HUES48 (cell line): Measurements from ENCODE around the gene THRB.

Experiments
- H3K27ac ChIP-seq: one replicate; pipeline ENCODE4 v1.7.0; 2013; ENCODE audit warnings: low read depth, low read length, inconsistent platforms
- H3K27me3 ChIP-seq: 2 replicates; pipeline ENCODE4 v1.6.1; 2013; ENCODE audit warnings: mild to moderate bottlenecking, low read length; ENCODE audit not compliant: control insufficient read depth, insufficient read depth
- H3K36me3 ChIP-seq: 2 replicates; pipeline ENCODE4 v1.6.1; 2013; ENCODE audit warnings: low read length; ENCODE audit not compliant: control insufficient read depth, insufficient read depth
- H3K4me1 ChIP-seq: 2 replicates; pipeline ENCODE4 v1.6.1; 2013; ENCODE audit warnings: mild to moderate bottlenecking, low read length; ENCODE audit not compliant: control insufficient read depth, insufficient read depth
- H3K4me3 ChIP-seq: 2 replicates; pipeline ENCODE4 v1.5.1; 2013; ENCODE audit warnings: mild to moderate bottlenecking, low read depth, low read length
- H3K9ac ChIP-seq: 2 replicates; pipeline ENCODE4 v1.6.1; 2013; ENCODE audit warnings: mild to moderate bottlenecking, low read depth, low read length, moderate library complexity
- H3K9me3 ChIP-seq: 2 replicates; pipeline ENCODE4 v1.6.1; 2013; ENCODE audit warnings: low read length; ENCODE audit not compliant: control insufficient read depth, insufficient read depth

Gene THRB

GRCh38 chr3:24129549-24129948 lies 365.1 kb downstream of the THRB start:
- H3K27me3 ChIP-seq: no peaks in the 10 kb centered on the region
- H3K27ac ChIP-seq: no peak overlapping the region
- no peaks in the 10 kb centered on the region for H3K36me3 ChIP-seq

DNA sequence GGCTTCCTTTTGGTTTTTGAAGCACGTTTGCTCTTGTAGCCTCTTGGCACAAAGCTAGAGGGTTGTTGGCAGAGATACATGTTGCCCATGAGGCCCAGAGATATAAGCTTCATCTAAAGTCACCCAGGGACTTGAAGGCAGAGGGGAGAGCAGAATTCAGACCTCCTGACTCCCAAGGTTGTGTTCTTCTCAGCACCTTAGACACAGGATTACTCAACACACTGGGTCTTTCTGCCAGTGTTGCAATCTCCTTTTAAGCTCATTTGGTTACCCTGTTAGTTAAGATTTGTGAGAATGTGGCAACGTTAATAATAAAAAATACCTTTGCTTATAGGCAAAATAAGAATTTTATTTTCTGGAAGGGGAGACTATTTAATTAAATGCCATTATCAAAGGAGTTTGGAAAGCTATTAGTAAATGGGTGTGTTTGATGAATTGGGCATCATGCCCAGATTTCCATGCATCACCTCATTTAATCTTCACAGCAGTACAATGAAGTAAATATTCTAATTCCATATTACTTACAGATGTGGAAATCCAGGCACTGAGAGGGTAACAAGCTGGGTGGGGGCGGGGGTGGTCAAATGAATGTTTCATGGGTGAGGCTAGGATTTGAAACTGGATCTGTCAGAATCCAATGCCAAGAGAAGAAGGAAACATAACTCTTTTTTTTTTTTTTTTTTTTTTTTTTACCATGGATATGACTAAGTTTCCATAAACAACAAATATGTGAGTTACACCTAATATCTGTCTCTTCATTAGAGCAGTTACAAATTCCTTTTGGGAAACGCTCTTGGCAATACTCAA lies 366.2 kb downstream of the THRB start:
- H3K9me3 ChIP-seq: no peaks in the 10 kb centered on the region
- no peaks in the 10 kb centered on the region for H3K36me3 ChIP-seq
- H3K9ac ChIP-seq: no peak overlapping the region
- H3K27ac ChIP-seq: no peak overlapping the region
- H3K4me1 ChIP-seq: no peaks in the 10 kb centered on the region
- no peak overlapping the region for H3K4me3 ChIP-seq
- no peaks in the 10 kb centered on the region for H3K27me3 ChIP-seq

More at GRCh38 chr3:24129549-24129948, 365.1 kb downstream of the THRB start:
- H3K4me1 ChIP-seq: no peaks in the 10 kb centered on the region
- H3K9ac ChIP-seq: no peak overlapping the region
- no peak overlapping the region for H3K4me3 ChIP-seq
- no peaks in the 10 kb centered on the region for H3K9me3 ChIP-seq

DNA sequence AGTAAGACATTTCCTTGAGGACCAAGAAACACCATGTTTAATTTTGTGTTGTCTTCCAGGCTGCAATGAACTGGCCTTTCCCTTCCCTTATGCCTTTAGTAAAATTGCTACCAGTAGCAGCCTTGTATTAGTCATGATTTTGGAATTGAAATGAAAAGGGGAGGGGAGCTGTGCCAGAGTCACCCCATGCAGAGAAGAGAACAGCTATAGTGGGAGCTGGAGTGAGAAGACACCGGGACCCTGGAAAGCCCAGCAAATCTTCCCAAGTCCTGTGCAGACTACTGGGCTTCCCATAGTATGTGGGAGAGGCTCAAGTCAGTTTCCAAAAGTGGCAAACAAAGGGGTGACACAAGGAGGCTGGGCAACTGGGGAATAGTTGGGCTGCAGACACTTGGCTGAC lies 371.1 kb downstream of the THRB start:
- H3K9ac ChIP-seq: no peak overlapping the region
- no peaks in the 10 kb centered on the region for H3K4me1 ChIP-seq
- no peaks in the 10 kb centered on the region for H3K9me3 ChIP-seq
- no peak overlapping the region for H3K27ac ChIP-seq
- no peaks in the 10 kb centered on the region for H3K36me3 ChIP-seq
- no peaks in the 10 kb centered on the region for H3K27me3 ChIP-seq
- no peak overlapping the region for H3K4me3 ChIP-seq

DNA sequence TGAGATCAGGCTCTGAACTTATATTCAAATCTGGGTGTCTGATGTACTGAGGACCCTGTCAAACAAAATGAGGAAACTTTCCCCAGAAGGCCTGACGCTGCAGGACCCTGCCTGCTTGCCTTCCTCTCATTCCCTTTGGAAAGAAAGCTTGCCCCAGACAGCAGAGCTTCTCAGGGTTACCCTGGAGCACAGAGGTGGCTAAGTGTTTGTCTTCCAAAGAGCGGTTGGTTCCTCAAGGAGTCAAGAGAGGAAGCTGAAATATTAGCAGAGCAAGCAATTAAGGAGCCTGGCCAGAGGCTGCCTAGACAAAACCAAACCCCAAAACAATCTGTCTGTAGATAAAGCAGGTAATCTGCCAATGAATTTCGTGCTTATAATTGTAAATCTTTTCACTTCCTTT lies 374.2 kb downstream of the THRB start:
- Histone ChIP-seq H3K4me3 (no peak overlapping the region), H3K36me3 (no peaks in the 10 kb centered on the region), H3K27me3 (no peaks in the 10 kb centered on the region), H3K4me1 (no peaks in the 10 kb centered on the region), H3K9ac (no peak overlapping the region), H3K27ac (no peak overlapping the region), H3K9me3 (no peaks in the 10 kb centered on the region)

DNA sequence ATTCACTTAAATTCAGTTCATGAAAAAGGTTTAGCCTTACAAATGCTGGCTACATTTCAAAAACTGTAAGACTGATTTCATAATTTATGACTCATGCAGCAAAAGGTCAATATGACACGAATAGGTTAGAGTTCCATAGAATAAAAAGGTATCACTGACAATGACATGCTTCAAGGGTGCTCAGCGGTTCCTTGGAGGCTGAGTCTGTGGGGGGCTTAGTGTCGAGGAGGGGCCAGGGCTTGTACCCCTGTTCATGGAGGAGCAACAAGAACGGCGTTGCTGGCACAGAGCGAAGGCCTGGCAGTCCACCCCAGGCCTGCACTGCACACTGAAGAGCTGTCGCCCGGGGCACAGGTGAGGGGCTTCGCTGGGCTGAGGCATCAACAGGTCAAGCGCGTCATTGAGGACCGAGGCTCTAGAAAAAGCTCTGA lies 375.3 kb downstream of the THRB start:
- no peaks in the 10 kb centered on the region for H3K4me1 ChIP-seq
- H3K4me3 ChIP-seq: no peak overlapping the region
- H3K36me3 ChIP-seq: no peaks in the 10 kb centered on the region
- H3K9me3 ChIP-seq: no peaks in the 10 kb centered on the region
- H3K9ac ChIP-seq: no peak overlapping the region
- H3K27ac ChIP-seq: no peak overlapping the region
- no peaks in the 10 kb centered on the region for H3K27me3 ChIP-seq

DNA sequence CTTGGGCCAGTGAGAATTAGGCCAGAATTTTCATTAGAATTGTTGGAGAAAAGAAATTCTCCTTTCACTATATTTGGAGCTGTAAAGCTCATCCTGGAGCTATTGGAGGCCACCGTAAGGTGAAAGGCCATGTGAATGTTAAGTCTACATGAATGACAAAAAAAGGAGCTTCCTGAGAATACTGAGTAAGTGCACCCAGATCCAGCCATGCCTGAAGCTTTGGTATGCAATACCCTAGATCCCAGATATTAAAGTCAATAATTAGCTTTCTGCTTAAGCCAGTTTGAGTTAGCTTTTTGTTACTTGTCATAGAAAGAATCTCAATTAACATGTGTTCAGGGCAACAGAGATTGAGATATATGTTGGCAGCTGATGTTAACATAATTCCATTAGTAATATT lies 377.1 kb downstream of the THRB start:
- H3K36me3 ChIP-seq: no peaks in the 10 kb centered on the region
- H3K4me3 ChIP-seq: no peak overlapping the region
- no peak overlapping the region for H3K9ac ChIP-seq
- no peak overlapping the region for H3K27ac ChIP-seq
- no peaks in the 10 kb centered on the region for H3K4me1 ChIP-seq
- no peaks in the 10 kb centered on the region for H3K27me3 ChIP-seq
- no peaks in the 10 kb centered on the region for H3K9me3 ChIP-seq

DNA sequence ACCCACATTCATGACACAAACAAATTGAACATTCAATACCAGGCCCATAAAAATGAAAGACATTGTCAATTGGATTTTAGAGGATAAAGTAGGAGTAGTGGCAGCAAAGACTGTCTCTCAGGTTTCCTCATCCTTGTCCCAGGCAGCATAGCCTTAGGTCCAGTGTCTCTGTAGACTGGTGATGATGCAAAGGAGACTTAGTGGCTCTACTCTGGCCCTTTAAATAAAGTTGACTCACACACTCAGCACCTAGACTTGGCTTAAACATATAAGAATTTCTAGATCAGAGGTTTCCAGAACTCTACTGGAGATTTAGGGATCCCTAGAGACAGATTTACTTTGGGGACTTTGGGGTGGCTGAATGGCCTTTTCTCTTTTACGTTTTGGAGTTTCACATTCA lies 382.9 kb downstream of the THRB start:
- Histone ChIP-seq H3K9ac (no peak overlapping the region), H3K27ac (no peak overlapping the region), H3K4me3 (no peak overlapping the region), H3K4me1 (no peaks in the 10 kb centered on the region), H3K9me3 (no peaks in the 10 kb centered on the region), H3K27me3 (no peaks in the 10 kb centered on the region), H3K36me3 (no peaks in the 10 kb centered on the region)

GRCh38 chr3:24110051-24110450 lies 384.6 kb downstream of the THRB start:
- H3K9ac ChIP-seq: no peak overlapping the region
- H3K4me3 ChIP-seq: no peak overlapping the region
- no peak overlapping the region for H3K27ac ChIP-seq

GRCh38 chr3:24101676-24102168 lies 392.9 kb downstream of the THRB start:
- Histone ChIP-seq H3K36me3 (no peaks in the 10 kb centered on the region), H3K4me3 (no peak overlapping the region), H3K9me3 (no peaks in the 10 kb centered on the region), H3K27ac (no peak overlapping the region), H3K27me3 (no peaks in the 10 kb centered on the region), H3K9ac (no peak overlapping the region), H3K4me1 (peaks cover 6% of the 10 kb centered on the region; the same call in 1 of the 2 replicates)

More at GRCh38 chr3:24110051-24110450, 384.6 kb downstream of the THRB start:
- H3K9me3 ChIP-seq: no peaks in the 10 kb centered on the region
- no peaks in the 10 kb centered on the region for H3K27me3 ChIP-seq
- H3K36me3 ChIP-seq: no peaks in the 10 kb centered on the region
- no peaks in the 10 kb centered on the region for H3K4me1 ChIP-seq

GRCh38 chr3:24100696-24101402 lies 393.8 kb downstream of the THRB start:
- no peaks in the 10 kb centered on the region for H3K36me3 ChIP-seq
- H3K9me3 ChIP-seq: no peaks in the 10 kb centered on the region
- no peak overlapping the region for H3K4me3 ChIP-seq
- H3K9ac ChIP-seq: no peak overlapping the region
- H3K27ac ChIP-seq: no peak overlapping the region
- H3K4me1 ChIP-seq: peaks cover 6% of the 10 kb centered on the region; the same call in 1 of the 2 replicates
- H3K27me3 ChIP-seq: no peaks in the 10 kb centered on the region

GRCh38 chr3:24096695-24097290 lies 397.9 kb downstream of the THRB start:
- Histone ChIP-seq H3K4me1 (peaks cover 2% of the 10 kb centered on the region; the same call in 1 of the 2 replicates), H3K9me3 (no peaks in the 10 kb centered on the region), H3K27ac (no peak overlapping the region), H3K36me3 (no peaks in the 10 kb centered on the region), H3K27me3 (no peaks in the 10 kb centered on the region), H3K9ac (no peak overlapping the region), H3K4me3 (no peak overlapping the region)
